ENCODE results near the gene ARHGEF25. TPM values are rescaled to one million over a fixed set of nuclear protein-coding genes. Genes with fewer than 3 reads are reported as not detected.
A peak's percentile ranks its signal among the peaks of the same experiment; 100 is the strongest.

Gene ARHGEF25
- total and polyA plus RNA-seq, 2 of the 4 experiments (the other 2 are of a cell fraction) = 6.3 to 17.9 TPM

DNA sequence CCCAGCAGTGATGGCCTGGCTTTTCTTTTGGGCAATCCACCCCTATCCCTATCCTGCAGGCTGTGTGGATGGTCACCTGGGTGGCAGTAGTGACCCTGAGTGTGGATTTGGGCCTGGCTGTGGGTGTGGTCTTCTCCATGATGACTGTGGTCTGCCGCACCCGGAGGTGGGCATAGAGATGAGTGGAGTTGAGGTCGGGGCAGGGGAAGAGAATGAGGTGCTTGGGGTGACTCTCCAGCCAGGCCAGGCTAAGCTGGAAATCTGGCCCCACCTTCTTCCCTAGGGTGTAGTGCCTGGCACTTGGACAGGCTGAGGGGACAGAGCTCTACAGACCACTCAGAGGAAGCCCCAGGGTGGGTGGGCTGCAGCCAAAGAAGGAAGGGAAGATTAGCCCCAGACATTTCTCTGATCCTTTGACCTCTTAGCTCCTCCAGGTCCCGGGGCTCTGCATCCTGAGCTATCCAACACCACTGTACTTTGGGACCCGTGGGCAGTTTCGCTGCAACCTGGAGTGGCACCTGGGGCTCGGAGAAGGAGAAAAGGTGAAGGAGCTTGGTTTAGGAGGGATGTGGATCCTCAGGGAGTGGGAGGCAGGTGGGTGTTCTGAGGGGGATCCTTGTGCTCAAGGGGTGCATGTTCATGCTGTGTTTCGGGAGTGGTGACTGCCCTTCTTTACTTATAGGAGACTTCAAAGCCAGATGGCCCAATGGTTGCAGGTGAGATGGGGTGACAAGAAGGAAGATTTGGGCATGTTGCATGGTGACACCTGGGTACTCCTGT is 13.4 kb downstream of the ARHGEF25 start:
- intact Hi-C loops (cut with micrococcal nuclease) (loop anchor here (5.0 kb wide), 1 partner anchor 162 kb away; no protein-coding TSS in a partner anchor), dilution Hi-C loops (cut with HindIII; ENCODE audit: low sequenced_read_pairs, unreplicated experiment) (no loop called here), in situ Hi-C loops (cut with MboI; ENCODE audit: low sequenced_read_pairs) (loop anchor here (5.0 kb wide), 1 partner anchor 42 kb away; no protein-coding TSS in a partner anchor)
- no peak overlapping the region for H2BK5ac ChIP-seq (ENCODE audit: low read depth, low read length, poor library complexity, severe bottlenecking)
- H3K4me1 ChIP-seq (ENCODE audit: control insufficient read depth, insufficient read depth, low read length) = no peaks in the 10 kb centered on the region; the same call in 1 of the 2 replicates
- H2AK9ac ChIP-seq (replicated peaks; ENCODE audit: low read depth, low read length, poor library complexity) = peak overlapping the region; percentile 76
- ATAC-seq (ENCODE audit: low read depth) = no peak
- H3K14ac ChIP-seq (replicated peaks; ENCODE audit: low read depth, low read length) = no peak overlapping the region
- H2BK120ac ChIP-seq (ENCODE audit: low read depth, low read length) = no peak overlapping the region
- H4K20me1 ChIP-seq (ENCODE audit: insufficient read depth, low read length) = peaks cover 4% of the 10 kb centered on the region; the same call in 1 of the 2 replicates
- no peaks in the 10 kb centered on the region for H3K79me1 ChIP-seq (ENCODE audit: low read depth in 1 of 2, low read length in 2 of 2)
- H3K9me1 ChIP-seq (ENCODE audit: insufficient read depth, low read length) = peaks cover 4% of the 10 kb centered on the region; the same call in 1 of the 2 replicates
- no peak overlapping the region for H3K4me2 ChIP-seq (ENCODE audit: low read depth, low read length)
- ChIA-PET CTCF (interaction anchor here (1.7 kb wide), 1 partner anchor 41 kb away, joined by 5 read pairs; no protein-coding TSS in a partner anchor), POLR2A (ENCODE audit: unreplicated experiment) (no interaction called here)
- no peak overlapping the region for H3K27ac ChIP-seq (ENCODE audit: insufficient read depth, low read length)
- no peak overlapping the region for H4K5ac ChIP-seq (ENCODE audit: low read depth, low read length)
- H3K27me3 ChIP-seq (ENCODE audit: control insufficient read depth, insufficient read depth, low read length) = peaks cover 77% of the 10 kb centered on the region
- no peaks in the 10 kb centered on the region for H3K9me3 ChIP-seq (ENCODE audit: control insufficient read depth, insufficient read depth, low read length)
- peaks cover 3% of the 10 kb centered on the region; the same call in 1 of the 2 replicates for H3K36me3 ChIP-seq (ENCODE audit: control insufficient read depth, insufficient read depth, low read length)
- no peak overlapping the region for H2BK15ac ChIP-seq (ENCODE audit: low read depth, low read length)
- H3K23ac ChIP-seq (ENCODE audit: low read depth, low read length) = no peak overlapping the region
- H3K9ac ChIP-seq (ENCODE audit: low read depth, low read length) = no peak overlapping the region
- no TSS peak for BruUV-seq (replicated peaks)
- H3K18ac ChIP-seq (ENCODE audit: low read depth, low read length) = no peak overlapping the region
- H3K56ac ChIP-seq (ENCODE audit: extremely low read depth, insufficient read depth, low read length) = no peak overlapping the region
- no peak for DNase-seq
- no peak overlapping the region for H3K4me3 ChIP-seq (ENCODE audit: insufficient read depth, low read depth, low read length)
- no peak overlapping the region for H2BK20ac ChIP-seq (ENCODE audit: low read depth, low read length)
- no peak overlapping the region for H4K8ac ChIP-seq (ENCODE audit: low read depth in 2 of 2, low read length in 2 of 2)
- no peak overlapping the region for H3K4ac ChIP-seq (ENCODE audit: low read depth, low read length)
- H4K91ac ChIP-seq (ENCODE audit: insufficient read depth, low read depth, low read length) = no peak overlapping the region
- no peak overlapping the region for H2AK5ac ChIP-seq (ENCODE audit: low read depth, low read length)
- WGBS, 2 experiments (ENCODE audit: extremely low coverage in 2 of 2, insufficient read length in 1 of 2) = 100% methylated on average over 1 of the region's 8 CpGs; no CpG with 5 or more reads in 1 of the 2 experiments
- TF ChIP-seq MAZ (IDR thresholded peaks at IDR 0.05; ENCODE audit: borderline replicate concordance, low read depth, low read length) = no peak
- no peak overlapping the region for H2AFZ ChIP-seq (replicated peaks; ENCODE audit: low read length, poor library complexity)

Data from IMR-90 (cell line).